ENCODE measurements around the gene RAB11FIP3. TPM values are rescaled to one million over a fixed set of nuclear protein-coding genes. Genes with fewer than 3 reads are reported as not detected.

The RAB11FIP3 gene
- total RNA-seq, 1 donor: 25.3 TPM

- H3K79me2 ChIP-seq (ENCODE audit: insufficient read depth, low read length): no peaks in the 10 kb centered on the region
- H4K20me1 ChIP-seq (ENCODE audit: insufficient read depth, low read length): peaks cover 3% of the 10 kb centered on the region
- peaks cover 36% of the 10 kb centered on the region for H3K27me3 ChIP-seq (ENCODE audit: insufficient read depth, low read length)
- no peaks in the 10 kb centered on the region for H3K9me3 ChIP-seq (ENCODE audit: low read depth, low read length)
- peak; percentile 92 for DNase-seq (ENCODE audit: insufficient read length, low spot score, missing footprints)
- no peak overlapping the region for H2AFZ ChIP-seq (ENCODE audit: low read length)
- H3K27ac ChIP-seq (ENCODE audit: low read depth, low read length): no peak overlapping the region
- no peaks in the 10 kb centered on the region for H3K4me1 ChIP-seq (ENCODE audit: insufficient read depth, low read length)
- TF ChIP-seq CTCF (IDR thresholded peaks at IDR 0.05; ENCODE audit: extremely low read depth, low read depth, low read length): no peak
- no peaks in the 10 kb centered on the region for H3K36me3 ChIP-seq (ENCODE audit: insufficient read depth, low read length)
- H3K4me3 ChIP-seq (ENCODE audit: insufficient read depth, low read length): no peak overlapping the region
- H3K4me2 ChIP-seq (ENCODE audit: insufficient read depth, low read length): no peak overlapping the region
These were observed 136.0 kb downstream of the RAB11FIP3 start for GRCh38 chr16:561413-561794.

GRCh38 chr16:561957-562938 lies 136.8 kb downstream of the RAB11FIP3 start:
- Histone ChIP-seq H3K36me3 (ENCODE audit: insufficient read depth, low read length) (no peaks in the 10 kb centered on the region), H3K27ac (ENCODE audit: low read depth, low read length) (no peak overlapping the region), H3K4me1 (ENCODE audit: insufficient read depth, low read length) (no peaks in the 10 kb centered on the region), H3K27me3 (ENCODE audit: insufficient read depth, low read length) (peaks cover 36% of the 10 kb centered on the region), H3K9me3 (ENCODE audit: low read depth, low read length) (no peaks in the 10 kb centered on the region), H3K79me2 (ENCODE audit: insufficient read depth, low read length) (no peaks in the 10 kb centered on the region), H2AFZ (ENCODE audit: low read length) (no peak overlapping the region), H4K20me1 (ENCODE audit: insufficient read depth, low read length) (peaks cover 3% of the 10 kb centered on the region), H3K4me3 (ENCODE audit: insufficient read depth, low read length) (no peak overlapping the region), H3K4me2 (ENCODE audit: insufficient read depth, low read length) (no peak overlapping the region)
- TF ChIP-seq CTCF (IDR thresholded peaks at IDR 0.05; ENCODE audit: extremely low read depth, low read depth, low read length): no peak
- no peak for DNase-seq (ENCODE audit: insufficient read length, low spot score, missing footprints)

GRCh38 chr16:563072-563644 lies 137.7 kb downstream of the RAB11FIP3 start:
- no peaks in the 10 kb centered on the region for H3K36me3 ChIP-seq (ENCODE audit: insufficient read depth, low read length)
- no peaks in the 10 kb centered on the region for H3K9me3 ChIP-seq (ENCODE audit: low read depth, low read length)
- no peak overlapping the region for H3K4me2 ChIP-seq (ENCODE audit: insufficient read depth, low read length)
- no peak overlapping the region for H3K27ac ChIP-seq (ENCODE audit: low read depth, low read length)
- no peak for TF ChIP-seq CTCF (IDR thresholded peaks at IDR 0.05; ENCODE audit: extremely low read depth, low read depth, low read length)
- no peak overlapping the region for H2AFZ ChIP-seq (ENCODE audit: low read length)
- no peak overlapping the region for H3K4me3 ChIP-seq (ENCODE audit: insufficient read depth, low read length)
- no peaks in the 10 kb centered on the region for H3K4me1 ChIP-seq (ENCODE audit: insufficient read depth, low read length)
- DNase-seq (ENCODE audit: insufficient read length, low spot score, missing footprints): peak; percentile 94
- peaks cover 36% of the 10 kb centered on the region for H3K27me3 ChIP-seq (ENCODE audit: insufficient read depth, low read length)
- peaks cover 3% of the 10 kb centered on the region for H4K20me1 ChIP-seq (ENCODE audit: insufficient read depth, low read length)
- no peaks in the 10 kb centered on the region for H3K79me2 ChIP-seq (ENCODE audit: insufficient read depth, low read length)

Measured in osteoblast (primary cell).